ENCODE results near the gene GRK2. TPM values are rescaled to one million over a fixed set of nuclear protein-coding genes. Genes with fewer than 3 reads are reported as not detected.

GRK2 gene
- total RNA-seq, 1 donor from 2014 or later = 52.2 TPM

DNA sequence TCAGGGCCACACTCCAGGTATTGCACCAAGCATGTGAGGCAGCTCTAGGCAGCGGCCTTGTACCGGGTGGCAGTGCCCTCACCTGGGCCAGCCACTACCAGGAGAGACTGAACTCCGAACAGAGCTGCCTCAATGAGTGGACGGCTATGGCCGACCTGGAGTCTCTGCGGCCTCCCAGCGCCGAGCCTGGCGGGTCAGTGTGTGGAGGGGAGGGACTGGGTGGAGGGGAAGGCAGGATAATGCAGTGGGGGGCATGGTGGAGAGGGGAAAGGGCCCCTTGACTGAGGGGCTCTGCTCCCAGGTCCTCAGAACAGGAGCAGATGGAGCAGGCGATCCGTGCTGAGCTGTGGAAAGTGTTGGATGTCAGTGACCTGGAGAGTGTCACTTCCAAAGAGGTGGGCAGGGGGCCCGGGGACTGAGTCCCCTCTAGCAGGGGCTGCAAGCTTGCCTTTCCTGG, 41.3 kb downstream of the GRK2 start:
- H3K27me3 Mint-ChIP-seq (ENCODE audit: unreplicated experiment) = peaks cover 6% of the 10 kb centered on the region
- no peak for DNase-seq
- no peaks in the 10 kb centered on the region for H3K36me3 Mint-ChIP-seq (ENCODE audit: unreplicated experiment)
- TF ChIP-seq, protein P1, sequence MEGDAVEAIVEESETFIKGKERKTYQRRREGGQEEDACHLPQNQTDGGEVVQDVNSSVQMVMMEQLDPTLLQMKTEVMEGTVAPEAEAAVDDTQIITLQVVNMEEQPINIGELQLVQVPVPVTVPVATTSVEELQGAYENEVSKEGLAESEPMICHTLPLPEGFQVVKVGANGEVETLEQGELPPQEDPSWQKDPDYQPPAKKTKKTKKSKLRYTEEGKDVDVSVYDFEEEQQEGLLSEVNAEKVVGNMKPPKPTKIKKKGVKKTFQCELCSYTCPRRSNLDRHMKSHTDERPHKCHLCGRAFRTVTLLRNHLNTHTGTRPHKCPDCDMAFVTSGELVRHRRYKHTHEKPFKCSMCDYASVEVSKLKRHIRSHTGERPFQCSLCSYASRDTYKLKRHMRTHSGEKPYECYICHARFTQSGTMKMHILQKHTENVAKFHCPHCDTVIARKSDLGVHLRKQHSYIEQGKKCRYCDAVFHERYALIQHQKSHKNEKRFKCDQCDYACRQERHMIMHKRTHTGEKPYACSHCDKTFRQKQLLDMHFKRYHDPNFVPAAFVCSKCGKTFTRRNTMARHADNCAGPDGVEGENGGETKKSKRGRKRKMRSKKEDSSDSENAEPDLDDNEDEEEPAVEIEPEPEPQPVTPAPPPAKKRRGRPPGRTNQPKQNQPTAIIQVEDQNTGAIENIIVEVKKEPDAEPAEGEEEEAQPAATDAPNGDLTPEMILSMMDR (IDR thresholded peaks at IDR 0.05; ENCODE audit: partially characterized antibody, unreplicated experiment) = no peak
- peaks cover 2% of the 10 kb centered on the region for H3K9me3 Mint-ChIP-seq (ENCODE audit: unreplicated experiment)
- H3K4me1 Mint-ChIP-seq (ENCODE audit: low read depth, unreplicated experiment) = peaks cover 4% of the 10 kb centered on the region
- H3K4me3 Mint-ChIP-seq (ENCODE audit: unreplicated experiment) = no peak overlapping the region
- no peak overlapping the region for H3K27ac Mint-ChIP-seq (ENCODE audit: unreplicated experiment)

DNA sequence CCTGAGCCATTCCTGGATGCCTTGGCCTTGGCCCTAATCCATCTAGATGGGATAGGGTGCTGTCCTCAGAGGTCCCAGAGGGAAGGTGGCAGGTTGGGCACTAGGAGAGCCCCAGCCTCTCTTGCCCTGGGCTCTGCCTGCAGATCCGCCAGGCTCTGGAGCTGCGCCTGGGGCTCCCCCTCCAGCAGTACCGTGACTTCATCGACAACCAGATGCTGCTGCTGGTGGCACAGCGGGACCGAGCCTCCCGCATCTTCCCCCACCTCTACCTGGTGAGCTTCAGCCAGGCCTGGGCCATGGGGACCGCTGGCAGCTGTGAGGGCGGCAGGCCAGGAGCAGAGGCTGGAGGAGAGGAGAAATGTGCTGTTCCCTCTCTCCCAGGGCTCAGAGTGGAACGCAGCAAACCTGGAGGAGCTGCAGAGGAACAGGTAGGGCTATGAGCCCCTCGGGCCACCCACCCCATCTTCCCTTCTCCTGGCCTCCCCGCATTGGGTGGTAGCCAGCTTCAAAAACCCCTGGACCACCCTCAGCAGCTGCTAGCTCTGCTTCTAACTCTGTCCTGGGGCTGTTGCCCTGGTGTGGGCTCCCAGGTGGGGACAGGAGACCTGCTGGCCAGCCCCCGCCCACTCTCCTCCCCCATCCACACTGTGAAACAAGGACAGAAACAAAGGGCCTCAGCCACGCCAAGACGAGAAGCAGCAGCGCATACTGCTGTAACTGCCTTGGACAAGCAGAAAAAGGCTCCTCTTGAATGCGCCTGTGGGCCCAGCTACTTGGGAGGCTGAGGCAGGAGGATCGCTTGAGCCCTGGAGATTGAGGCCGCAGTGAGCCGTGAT, 42.0 kb downstream of the GRK2 start:
- Mint-ChIP-seq H3K4me1 (ENCODE audit: low read depth, unreplicated experiment) (peaks cover 3% of the 10 kb centered on the region), H3K9me3 (ENCODE audit: unreplicated experiment) (peaks cover 2% of the 10 kb centered on the region), H3K27me3 (ENCODE audit: unreplicated experiment) (peaks cover 5% of the 10 kb centered on the region), H3K36me3 (ENCODE audit: unreplicated experiment) (no peaks in the 10 kb centered on the region), H3K4me3 (ENCODE audit: unreplicated experiment) (no peak overlapping the region), H3K27ac (ENCODE audit: unreplicated experiment) (no peak overlapping the region)
- DNase-seq = no peak
- TF ChIP-seq, protein P1 (IDR thresholded peaks at IDR 0.05; ENCODE audit: partially characterized antibody, unreplicated experiment) = no peak

DNA sequence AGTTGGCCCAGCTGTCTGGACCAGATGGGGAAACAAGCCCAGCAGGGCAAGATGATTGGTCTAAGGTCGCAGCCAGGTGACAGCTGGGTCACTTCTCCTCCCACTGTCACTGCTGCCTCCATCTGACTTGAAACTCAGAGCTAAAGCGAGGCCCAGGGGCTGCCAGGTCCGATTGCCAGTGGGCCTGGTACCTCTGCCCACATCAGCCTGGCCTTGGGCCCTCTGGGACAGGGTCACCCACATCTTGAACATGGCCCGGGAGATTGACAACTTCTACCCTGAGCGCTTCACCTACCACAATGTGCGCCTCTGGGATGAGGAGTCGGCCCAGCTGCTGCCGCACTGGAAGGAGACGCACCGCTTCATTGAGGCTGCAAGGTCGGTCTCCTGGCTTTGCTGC, 42.9 kb downstream of the GRK2 start:
- H3K27me3 Mint-ChIP-seq (ENCODE audit: unreplicated experiment) = peaks cover 6% of the 10 kb centered on the region
- DNase-seq = no peak
- TF ChIP-seq, protein P1 (IDR thresholded peaks at IDR 0.05; ENCODE audit: partially characterized antibody, unreplicated experiment) = no peak
- H3K4me3 Mint-ChIP-seq (ENCODE audit: unreplicated experiment) = peak overlapping the region; percentile 38
- peaks cover 3% of the 10 kb centered on the region for H3K4me1 Mint-ChIP-seq (ENCODE audit: low read depth, unreplicated experiment)
- H3K27ac Mint-ChIP-seq (ENCODE audit: unreplicated experiment) = peak overlapping the region; percentile 73
- H3K36me3 Mint-ChIP-seq (ENCODE audit: unreplicated experiment) = no peaks in the 10 kb centered on the region
- H3K9me3 Mint-ChIP-seq (ENCODE audit: unreplicated experiment) = peaks cover 2% of the 10 kb centered on the region

DNA sequence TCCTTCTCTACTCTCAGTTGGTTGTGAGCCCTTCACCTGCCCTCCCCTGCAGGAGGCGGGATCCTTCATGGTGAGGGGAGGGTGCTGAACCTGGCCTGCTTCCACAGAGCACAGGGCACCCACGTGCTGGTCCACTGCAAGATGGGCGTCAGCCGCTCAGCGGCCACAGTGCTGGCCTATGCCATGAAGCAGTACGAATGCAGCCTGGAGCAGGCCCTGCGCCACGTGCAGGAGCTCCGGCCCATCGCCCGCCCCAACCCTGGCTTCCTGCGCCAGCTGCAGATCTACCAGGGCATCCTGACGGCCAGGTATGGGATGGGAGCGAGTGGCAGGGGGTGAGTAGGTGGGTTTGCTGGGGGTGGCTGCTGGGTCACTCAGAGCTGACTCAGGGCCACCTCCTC, 43.4 kb downstream of the GRK2 start:
- no peaks in the 10 kb centered on the region for H3K36me3 Mint-ChIP-seq (ENCODE audit: unreplicated experiment)
- H3K9me3 Mint-ChIP-seq (ENCODE audit: unreplicated experiment) = peaks cover 2% of the 10 kb centered on the region
- H3K4me1 Mint-ChIP-seq (ENCODE audit: low read depth, unreplicated experiment) = peaks cover 1% of the 10 kb centered on the region
- no peak overlapping the region for H3K4me3 Mint-ChIP-seq (ENCODE audit: unreplicated experiment)
- DNase-seq = no peak
- H3K27ac Mint-ChIP-seq (ENCODE audit: unreplicated experiment) = peak overlapping the region; percentile 73
- H3K27me3 Mint-ChIP-seq (ENCODE audit: unreplicated experiment) = peaks cover 4% of the 10 kb centered on the region
- TF ChIP-seq, protein P1 (IDR thresholded peaks at IDR 0.05; ENCODE audit: partially characterized antibody, unreplicated experiment) = no peak
